ENCODE measurements around the gene RC3H1. TPM values are rescaled to one million over a fixed set of nuclear protein-coding genes. Genes with fewer than 3 reads are reported as not detected.
A peak's percentile ranks its signal among the peaks of the same experiment; 100 is the strongest.

Gene RC3H1
- total and polyA plus RNA-seq, 10 of the 15 experiments (the other 5 are each of a cell fraction or from before 2014, with no cell fraction given) = 1.4 to 33.9 (median 11.8) TPM

DNA sequence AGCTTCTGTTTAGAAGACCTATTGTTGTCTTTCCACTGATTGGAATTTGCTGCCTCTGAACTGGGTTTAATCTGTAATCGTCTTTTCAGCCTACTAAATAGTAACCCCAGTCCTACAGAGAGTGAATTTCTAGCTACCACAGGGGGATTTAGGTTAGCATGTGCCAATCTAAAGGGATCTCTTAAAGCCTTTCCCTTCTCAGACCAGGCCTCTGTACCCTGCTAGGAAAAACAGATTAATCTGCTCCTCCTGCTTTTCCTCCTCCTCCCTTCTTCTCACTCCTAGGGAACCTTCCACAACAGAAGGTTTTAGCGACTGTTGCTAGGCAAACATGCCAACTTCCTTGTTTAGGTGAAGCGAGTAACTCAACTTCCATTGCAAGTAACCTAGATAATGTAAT lies 1.3 kb upstream of the RC3H1 start (continued):
- TF ChIP-seq, protein P1, sequence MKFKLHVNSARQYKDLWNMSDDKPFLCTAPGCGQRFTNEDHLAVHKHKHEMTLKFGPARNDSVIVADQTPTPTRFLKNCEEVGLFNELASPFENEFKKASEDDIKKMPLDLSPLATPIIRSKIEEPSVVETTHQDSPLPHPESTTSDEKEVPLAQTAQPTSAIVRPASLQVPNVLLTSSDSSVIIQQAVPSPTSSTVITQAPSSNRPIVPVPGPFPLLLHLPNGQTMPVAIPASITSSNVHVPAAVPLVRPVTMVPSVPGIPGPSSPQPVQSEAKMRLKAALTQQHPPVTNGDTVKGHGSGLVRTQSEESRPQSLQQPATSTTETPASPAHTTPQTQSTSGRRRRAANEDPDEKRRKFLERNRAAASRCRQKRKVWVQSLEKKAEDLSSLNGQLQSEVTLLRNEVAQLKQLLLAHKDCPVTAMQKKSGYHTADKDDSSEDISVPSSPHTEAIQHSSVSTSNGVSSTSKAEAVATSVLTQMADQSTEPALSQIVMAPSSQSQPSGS (IDR thresholded peaks at IDR 0.05; ENCODE audit: low read length) = no peak
- no peak for TF ChIP-seq PAX8 (IDR thresholded peaks at IDR 0.05)

DNA sequence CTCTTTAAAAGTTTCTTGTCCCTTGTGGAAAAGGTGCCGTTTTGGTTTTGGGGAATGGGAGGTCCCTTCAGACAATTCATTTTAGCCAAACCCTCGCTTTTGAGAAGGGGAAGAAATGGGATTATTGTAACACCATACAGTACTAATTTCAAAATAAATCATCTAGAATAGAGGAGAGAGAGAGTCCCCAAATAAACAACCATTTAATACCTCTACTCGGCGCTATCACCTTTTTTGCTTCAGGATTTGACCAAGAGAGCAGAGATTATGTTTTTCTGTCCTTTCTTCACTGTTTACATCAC lies 770 bp upstream of the RC3H1 start:
- ChIA-PET CTCF (interaction anchor here (0.5 kb wide), 1 partner anchor 195 kb away, joined by 3 read pairs; no protein-coding TSS in a partner anchor), SMC1A (ENCODE audit: uncharacterized antibody, unreplicated experiment) (interaction anchor here (0.9 to 1.6 kb wide), 2 partner anchors 18 to 23 kb away, joined by 4 to 5 read pairs; no protein-coding TSS in a partner anchor)
- no peak for FAIRE-seq

More for the DNA sequence above, 770 bp upstream of the RC3H1 start:
- RAD21 ChIA-PET (ENCODE audit: unreplicated experiment) = interaction anchor here (1.2 kb wide), 1 partner anchor 17 kb away, joined by 7 read pairs; no protein-coding TSS in a partner anchor
- no peak overlapping the region for H3K27ac ChIP-seq (ENCODE audit: control insufficient read depth, insufficient read depth)
- H4K20me1 ChIP-seq (ENCODE audit: control insufficient read depth, insufficient read depth) = peaks cover 5% of the 10 kb centered on the region; the same call in 1 of the 2 replicates
- no TSS peak for BruUV-seq (replicated peaks)
- POLR2A ChIA-PET = interaction anchor here (1.0 to 2.6 kb wide), 4 partner anchors 14 to 308 kb away, joined by 3 to 16 read pairs (median 4); partner anchors contain the start of gene KLHL20
- peak overlapping the region; percentile 92 for H3K4me2 ChIP-seq (ENCODE audit: control insufficient read depth, insufficient read depth)
- peak overlapping the region; percentile 89; the same call in 1 of the 2 replicates for H3K9ac ChIP-seq (ENCODE audit: control insufficient read depth, insufficient read depth, low read length)
- peaks cover 44% of the 10 kb centered on the region for H3K79me2 ChIP-seq (ENCODE audit: control insufficient read depth, insufficient read depth, low read length)
- intact Hi-C loops (cut with micrococcal nuclease; ENCODE audit: unreplicated experiment) (loop anchor here (5.0 kb wide), 3 partner anchors 51 to 156 kb away; partner anchors contain the start of genes GAS5, RABGAP1L and ZBTB37), in situ Hi-C loops (cut with MboI) (no loop called here)
- no peaks in the 10 kb centered on the region for H3K27me3 ChIP-seq (replicated peaks in 1 of 2; ENCODE audit: control insufficient read depth in 2 of 2, insufficient read depth in 2 of 2, low read length in 1 of 2)
- no peaks in the 10 kb centered on the region for H3K9me3 ChIP-seq (replicated peaks; ENCODE audit: control insufficient read depth, insufficient read depth, low read length)
- H2AFZ ChIP-seq (ENCODE audit: control insufficient read depth, low read depth, low read length) = peak overlapping the region; percentile 95
- H3K4me1 ChIP-seq (ENCODE audit: control insufficient read depth, insufficient read depth, low read length) = peaks cover 5% of the 10 kb centered on the region
- TF ChIP-seq, protein P2, sequence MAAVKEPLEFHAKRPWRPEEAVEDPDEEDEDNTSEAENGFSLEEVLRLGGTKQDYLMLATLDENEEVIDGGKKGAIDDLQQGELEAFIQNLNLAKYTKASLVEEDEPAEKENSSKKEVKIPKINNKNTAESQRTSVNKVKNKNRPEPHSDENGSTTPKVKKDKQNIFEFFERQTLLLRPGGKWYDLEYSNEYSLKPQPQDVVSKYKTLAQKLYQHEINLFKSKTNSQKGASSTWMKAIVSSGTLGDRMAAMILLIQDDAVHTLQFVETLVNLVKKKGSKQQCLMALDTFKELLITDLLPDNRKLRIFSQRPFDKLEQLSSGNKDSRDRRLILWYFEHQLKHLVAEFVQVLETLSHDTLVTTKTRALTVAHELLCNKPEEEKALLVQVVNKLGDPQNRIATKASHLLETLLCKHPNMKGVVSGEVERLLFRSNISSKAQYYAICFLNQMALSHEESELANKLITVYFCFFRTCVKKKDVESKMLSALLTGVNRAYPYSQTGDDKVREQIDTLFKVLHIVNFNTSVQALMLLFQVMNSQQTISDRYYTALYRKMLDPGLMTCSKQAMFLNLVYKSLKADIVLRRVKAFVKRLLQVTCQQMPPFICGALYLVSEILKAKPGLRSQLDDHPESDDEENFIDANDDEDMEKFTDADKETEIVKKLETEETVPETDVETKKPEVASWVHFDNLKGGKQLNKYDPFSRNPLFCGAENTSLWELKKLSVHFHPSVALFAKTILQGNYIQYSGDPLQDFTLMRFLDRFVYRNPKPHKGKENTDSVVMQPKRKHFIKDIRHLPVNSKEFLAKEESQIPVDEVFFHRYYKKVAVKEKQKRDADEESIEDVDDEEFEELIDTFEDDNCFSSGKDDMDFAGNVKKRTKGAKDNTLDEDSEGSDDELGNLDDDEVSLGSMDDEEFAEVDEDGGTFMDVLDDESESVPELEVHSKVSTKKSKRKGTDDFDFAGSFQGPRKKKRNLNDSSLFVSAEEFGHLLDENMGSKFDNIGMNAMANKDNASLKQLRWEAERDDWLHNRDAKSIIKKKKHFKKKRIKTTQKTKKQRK (IDR thresholded peaks at IDR 0.05; ENCODE audit: low read depth, low read length) = no peak
- TF ChIP-seq, protein P3, sequence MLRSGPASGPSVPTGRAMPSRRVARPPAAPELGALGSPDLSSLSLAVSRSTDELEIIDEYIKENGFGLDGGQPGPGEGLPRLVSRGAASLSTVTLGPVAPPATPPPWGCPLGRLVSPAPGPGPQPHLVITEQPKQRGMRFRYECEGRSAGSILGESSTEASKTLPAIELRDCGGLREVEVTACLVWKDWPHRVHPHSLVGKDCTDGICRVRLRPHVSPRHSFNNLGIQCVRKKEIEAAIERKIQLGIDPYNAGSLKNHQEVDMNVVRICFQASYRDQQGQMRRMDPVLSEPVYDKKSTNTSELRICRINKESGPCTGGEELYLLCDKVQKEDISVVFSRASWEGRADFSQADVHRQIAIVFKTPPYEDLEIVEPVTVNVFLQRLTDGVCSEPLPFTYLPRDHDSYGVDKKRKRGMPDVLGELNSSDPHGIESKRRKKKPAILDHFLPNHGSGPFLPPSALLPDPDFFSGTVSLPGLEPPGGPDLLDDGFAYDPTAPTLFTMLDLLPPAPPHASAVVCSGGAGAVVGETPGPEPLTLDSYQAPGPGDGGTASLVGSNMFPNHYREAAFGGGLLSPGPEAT (IDR thresholded peaks at IDR 0.05; ENCODE audit: low read depth) = no peak
- TF ChIP-seq ASH2L (IDR thresholded peaks at IDR 0.05; ENCODE audit: borderline replicate concordance, low read depth) (no peak), RAD51 (IDR thresholded peaks at IDR 0.05) (no peak), RFX5 (IDR thresholded peaks at IDR 0.05; ENCODE audit: low read depth, low read length) (no peak), KDM1A (IDR thresholded peaks at IDR 0.05; ENCODE audit: borderline replicate concordance) (no peak), CREB1 (IDR thresholded peaks at IDR 0.05; ENCODE audit: low read depth) (no peak), STAT1 (conservative IDR thresholded peaks at IDR 0.05) (no peak), EP300 (IDR thresholded peaks at IDR 0.05; ENCODE audit: borderline replicate concordance in 1 of 2, control insufficient read depth in 1 of 2, low read depth in 2 of 2, low read length in 2 of 2) (no peak), NBN (IDR thresholded peaks at IDR 0.05) (no peak), RELA (IDR thresholded peaks at IDR 0.05; ENCODE audit: borderline replicate concordance, partially characterized antibody) (no peak), TCF12 (IDR thresholded peaks at IDR 0.05; ENCODE audit: low read depth, low read length) (no peak)
- no peaks in the 10 kb centered on the region; a peak in 1 of 4 replicates for H3K36me3 ChIP-seq (ENCODE audit: control insufficient read depth in 2 of 2, insufficient read depth in 2 of 2, low read length in 1 of 2)
- DNase-seq (ENCODE audit: low read depth, low spot score) = no peak
- H3K4me3 ChIP-seq = peak overlapping the region; percentile 99
- no peak for ATAC-seq
- WGBS (ENCODE audit: insufficient coverage, insufficient replicate concordance, low lambda C conversion rate, missing lambda C conversion rate) = 85% methylated on average over 4 of the region's 4 CpGs
